Natural killer cell (primary cell): ENCODE data around the gene DUS2. TPM values are rescaled to one million over a fixed set of nuclear protein-coding genes. Genes with fewer than 3 reads are reported as not detected.
A peak's percentile ranks its signal among the peaks of the same experiment; 100 is the strongest.
"Not testable (repeated sequence)": the region's sequence is repeated elsewhere in the genome, so short reads cannot be mapped to it uniquely, and the experiment has no call there.

Experiments
- ATAC-seq, 3 donors: fragments of 150-1000 bp in 2 of 3; fragments of 200-7000 bp in 1 of 3; cut with Tn5 transposase; 1 replicate in 1 of 3; 2 replicates in 2 of 3; pipeline ENCODE4 v1.10.0; 2021; ENCODE audit warnings: mild to moderate bottlenecking in 2 of 3, moderate library complexity in 2 of 3
- DNase-seq, 2 donors: peaks; one replicate each; pipeline versions ENCODE4 v3.0.0 to v3.0.0-alpha.2; 2013 to 2021; ENCODE audit warnings: mixed read lengths in 1 of 2
- H3K27ac ChIP-seq: one replicate; pipeline ENCODE4 v1.5.1; 2013; ENCODE audit warnings: mild to moderate bottlenecking, low read length
- H3K27me3 ChIP-seq: one replicate; pipeline ENCODE4 v1.6.1; 2013; ENCODE audit warnings: low read length; ENCODE audit not compliant: control insufficient read depth, insufficient read depth
- H3K36me3 ChIP-seq: one replicate; pipeline ENCODE4 v1.6.1; 2013; ENCODE audit warnings: low read length; ENCODE audit not compliant: control insufficient read depth, insufficient read depth
- H3K4me1 ChIP-seq: one replicate; pipeline ENCODE4 v1.6.1; 2013; ENCODE audit warnings: low read length; ENCODE audit not compliant: control insufficient read depth, insufficient read depth
- H3K4me3 ChIP-seq: one replicate; pipeline ENCODE4 v1.5.1; 2013; ENCODE audit warnings: low read length
- H3K9me3 ChIP-seq: one replicate; pipeline ENCODE4 v1.6.1; 2013; ENCODE audit warnings: low read length; ENCODE audit not compliant: control insufficient read depth, insufficient read depth
- H3K27ac Mint-ChIP-seq, 2 donors: one replicate each; pipeline ENCODE4 v1.8.0; 2022; ENCODE audit warnings: mild to moderate bottlenecking in 2 of 2, mixed read lengths in 2 of 2, moderate library complexity in 1 of 2
- H3K27me3 Mint-ChIP-seq, 2 donors: one replicate each; pipeline ENCODE4 v1.8.0; 2022; ENCODE audit warnings: low read depth in 2 of 2, mixed read lengths in 2 of 2
- H3K36me3 Mint-ChIP-seq: one replicate; pipeline ENCODE4 v1.8.0; 2022; ENCODE audit warnings: mixed read lengths
- H3K4me1 Mint-ChIP-seq, 2 donors: one replicate each; pipeline ENCODE4 v1.8.0; 2022; ENCODE audit warnings: mixed read lengths in 2 of 2
- H3K4me3 Mint-ChIP-seq: one replicate; pipeline ENCODE4 v1.8.0; 2022; ENCODE audit warnings: mild to moderate bottlenecking, moderate library complexity, mixed read lengths
- H3K9me3 Mint-ChIP-seq, 2 donors: one replicate each; pipeline ENCODE4 v1.8.0; 2022; ENCODE audit warnings: mixed read lengths in 2 of 2
- CTCF ChIP-seq: fragments of 200-600 bp; IDR thresholded peaks from one replicate; pipeline ENCODE4 v1.8.0; 2022; ENCODE audit warnings: antibody characterized with exemption
- WGBS: methylation state at CpG from one replicate; pipeline ENCODE4 v1.1.7; 2013; ENCODE audit warnings: missing lambda C conversion rate; ENCODE audit not compliant: insufficient coverage; 5-methylcytosine and 5-hydroxymethylcytosine counted together
- intact Hi-C: fragments of 100-400 bp; cut with micrococcal nuclease; formaldehyde crosslinking; loops from one replicate; pipeline ENCODE4 v1.14.2; 2022
- total RNA-seq, 4 donors: library from RNA; stranded (reverse); fragments of 120-200 nt in 1 of 4; gene quantifications; one replicate each; pipeline versions ENCODE4 v1.2.3 to v1.2.4, GENCODE V29; 2013 to 2022

DUS2 gene
- total RNA-seq, 3 donors from 2014 or later (not counting 1 experiment from before 2014, with no cell fraction given), result 21.6 to 24.2 (median 22.7) TPM

GRCh38 chr16:68091380-68092261 lies 68.5 kb downstream of the DUS2 start:
- no peaks in the 10 kb centered on the region for H3K27me3 Mint-ChIP-seq
- ATAC-seq, result no peak
- peak overlapping the region; percentile 26 for H3K27ac ChIP-seq
- no peaks in the 10 kb centered on the region for H3K9me3 Mint-ChIP-seq
- no peaks in the 10 kb centered on the region for H3K36me3 ChIP-seq
- peak overlapping the region; percentile 82 for H3K4me3 Mint-ChIP-seq
- peaks cover 86 to 87% of the 10 kb centered on the region in 2 donors for H3K4me1 Mint-ChIP-seq
- no peak overlapping the region for H3K4me3 ChIP-seq
- no peak for DNase-seq
- no peaks in the 10 kb centered on the region for H3K27me3 ChIP-seq
- WGBS, result 100% methylated on average over 3 of the region's 5 CpGs
- H3K4me1 ChIP-seq, result peaks cover 36% of the 10 kb centered on the region
- H3K27ac Mint-ChIP-seq, result peak overlapping the region; percentile 87 to 89
- no peak for TF ChIP-seq CTCF
- no peaks in the 10 kb centered on the region for H3K9me3 ChIP-seq
- H3K36me3 Mint-ChIP-seq, result no peaks in the 10 kb centered on the region
- intact Hi-C loops, result loop anchor here (10.0 kb wide), 1 partner anchor 53 kb away; no protein-coding TSS in a partner anchor

- DNase-seq, H3K9me3 Mint-ChIP-seq, H3K9me3 ChIP-seq, H3K4me3 ChIP-seq, H3K4me3 Mint-ChIP-seq, H3K27me3 Mint-ChIP-seq, H3K36me3 ChIP-seq, H3K27ac ChIP-seq, ATAC-seq, H3K27me3 ChIP-seq, H3K36me3 Mint-ChIP-seq: not testable (repeated sequence)
- 82% methylated on average over 7 of the region's 10 CpGs for WGBS
- peaks cover 87 to 88% of the 10 kb centered on the region in 2 donors for H3K4me1 Mint-ChIP-seq
- peak overlapping the region; percentile 87 to 89 for H3K27ac Mint-ChIP-seq
- H3K4me1 ChIP-seq, result peaks cover 36% of the 10 kb centered on the region
- intact Hi-C loops, result loop anchor here (10.0 kb wide), 1 partner anchor 53 kb away; no protein-coding TSS in a partner anchor
Measured at GRCh38 chr16:68092275-68092674, 69.2 kb downstream of the DUS2 start.

- Histone ChIP-seq H3K9me3 (no peaks in the 10 kb centered on the region), H3K4me1 (peaks cover 31% of the 10 kb centered on the region), H3K27ac (peak overlapping the region; percentile 58), H3K36me3 (no peaks in the 10 kb centered on the region), H3K4me3 (no peak overlapping the region), H3K27me3 (no peaks in the 10 kb centered on the region)
- peak in 1 of 2 donors; percentile 64 for DNase-seq
- peak; percentile 61 for TF ChIP-seq CTCF
- Mint-ChIP-seq H3K36me3 (no peaks in the 10 kb centered on the region), H3K4me3 (peak overlapping the region; percentile 47), H3K9me3 (no peaks in the 10 kb centered on the region), H3K27me3 (no peaks in the 10 kb centered on the region), H3K4me1 (peaks cover 82 to 84% of the 10 kb centered on the region in 2 donors), H3K27ac (peak overlapping the region; percentile 66 to 89)
- 77% methylated on average over 4 of the region's 5 CpGs for WGBS
- intact Hi-C loops, result loop anchor here (1.0 to 10.0 kb wide), 3 partner anchors 22 to 135 kb away; no protein-coding TSS in a partner anchor
- peak; percentile 78 to 85 (median 85) for ATAC-seq
Measured at GRCh38 chr16:68093816-68094613, 70.9 kb downstream of the DUS2 start.

GRCh38 chr16:68094614-68094934 lies 71.5 kb downstream of the DUS2 start:
- Histone ChIP-seq H3K36me3 (no peaks in the 10 kb centered on the region), H3K9me3 (no peaks in the 10 kb centered on the region), H3K27ac (no peak overlapping the region), H3K4me1 (peaks cover 35% of the 10 kb centered on the region), H3K4me3 (no peak overlapping the region), H3K27me3 (no peaks in the 10 kb centered on the region)
- ATAC-seq (no peak), DNase-seq (no peak)
- Mint-ChIP-seq H3K9me3 (no peaks in the 10 kb centered on the region), H3K27me3 (no peaks in the 10 kb centered on the region), H3K36me3 (no peaks in the 10 kb centered on the region), H3K4me1 (peaks cover 77 to 79% of the 10 kb centered on the region in 2 donors), H3K27ac (peak overlapping the region; percentile 66 to 89), H3K4me3 (peak overlapping the region; percentile 47)
- WGBS, result 77% methylated on average over 2 of the region's 4 CpGs
- intact Hi-C loops, result loop anchor here (1.0 to 10.0 kb wide), 3 partner anchors 22 to 135 kb away; no protein-coding TSS in a partner anchor
- TF ChIP-seq CTCF, result no peak
